ENCODE measurements around the gene VAV2.

The VAV2 gene

DNA sequence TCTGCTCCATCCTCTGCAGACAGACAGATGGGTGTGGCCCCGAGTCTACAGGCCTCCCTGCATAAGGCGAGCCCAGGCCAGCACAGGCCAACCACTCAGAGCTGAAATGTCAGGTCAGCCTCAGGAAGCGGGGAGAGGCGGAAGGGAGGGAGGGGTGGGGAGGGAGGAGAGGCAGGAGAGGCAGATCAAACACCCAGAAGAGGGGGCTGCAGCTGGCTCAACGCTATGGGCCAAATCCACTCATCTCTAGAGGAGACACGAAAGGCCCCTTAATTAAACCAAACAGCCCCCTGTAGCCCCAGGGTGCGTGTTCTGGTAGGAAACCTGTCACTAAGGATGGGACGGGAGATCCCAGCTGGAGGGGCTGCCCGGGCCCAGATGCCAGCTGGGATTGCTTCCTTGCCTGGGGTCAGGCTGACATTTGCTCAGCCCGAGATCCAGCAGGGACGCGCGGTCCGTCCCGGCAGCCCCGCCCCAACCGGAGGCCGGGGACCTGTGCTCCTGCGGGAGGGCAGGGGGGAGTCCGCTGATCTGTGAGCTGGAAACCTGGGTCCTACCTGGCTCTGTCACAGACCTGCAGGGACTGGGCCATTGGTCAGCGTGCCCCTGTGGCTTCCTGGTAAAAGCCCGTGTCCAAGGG is 156.7 kb downstream of the VAV2 start:
- no peak for DNase-seq (ENCODE audit: low read depth)

DNA sequence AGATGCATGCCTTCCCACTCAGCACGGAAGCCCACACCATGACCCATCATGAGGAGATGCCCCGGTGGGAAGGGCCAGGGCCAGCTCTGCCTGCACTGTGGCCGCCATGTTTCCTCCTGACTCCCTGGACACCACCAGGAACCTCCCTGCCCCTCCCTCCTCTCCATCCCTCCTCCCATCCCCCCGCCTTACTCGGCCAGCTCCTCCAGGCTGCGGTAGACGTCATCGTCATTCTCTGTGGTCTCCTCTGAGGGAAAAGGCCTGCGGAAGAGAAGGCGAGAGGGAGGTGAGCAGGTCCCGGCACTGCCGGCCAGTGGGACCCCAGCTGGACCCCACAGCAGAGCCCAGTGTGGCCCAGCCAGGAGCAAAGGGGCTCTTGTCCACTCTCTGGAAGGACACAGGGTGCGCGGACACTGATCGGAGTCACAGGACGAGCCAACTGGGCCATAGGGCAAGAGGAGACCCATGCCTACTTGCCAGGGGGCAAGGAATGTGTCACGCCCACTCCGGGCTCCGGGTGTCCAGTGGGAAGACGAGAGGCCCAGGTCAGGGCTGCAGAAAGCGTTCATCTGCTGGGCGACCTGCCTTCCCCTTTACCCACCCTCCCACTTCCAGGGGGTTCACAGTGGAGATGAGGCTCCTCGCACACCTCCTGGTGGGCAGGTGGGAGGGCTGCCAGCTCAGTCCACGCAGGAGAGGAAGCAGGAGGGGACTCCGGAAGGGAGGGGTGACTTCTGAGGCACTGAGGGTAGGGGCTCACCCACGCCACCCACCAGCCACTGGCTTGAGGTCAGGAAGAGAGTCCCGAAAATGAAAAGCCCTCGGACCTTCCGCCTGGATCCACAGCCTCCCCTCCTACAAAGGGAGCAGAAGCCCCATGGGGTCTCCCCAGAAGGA is 157.8 kb downstream of the VAV2 start:
- no peak for DNase-seq (ENCODE audit: low read depth)

DNA sequence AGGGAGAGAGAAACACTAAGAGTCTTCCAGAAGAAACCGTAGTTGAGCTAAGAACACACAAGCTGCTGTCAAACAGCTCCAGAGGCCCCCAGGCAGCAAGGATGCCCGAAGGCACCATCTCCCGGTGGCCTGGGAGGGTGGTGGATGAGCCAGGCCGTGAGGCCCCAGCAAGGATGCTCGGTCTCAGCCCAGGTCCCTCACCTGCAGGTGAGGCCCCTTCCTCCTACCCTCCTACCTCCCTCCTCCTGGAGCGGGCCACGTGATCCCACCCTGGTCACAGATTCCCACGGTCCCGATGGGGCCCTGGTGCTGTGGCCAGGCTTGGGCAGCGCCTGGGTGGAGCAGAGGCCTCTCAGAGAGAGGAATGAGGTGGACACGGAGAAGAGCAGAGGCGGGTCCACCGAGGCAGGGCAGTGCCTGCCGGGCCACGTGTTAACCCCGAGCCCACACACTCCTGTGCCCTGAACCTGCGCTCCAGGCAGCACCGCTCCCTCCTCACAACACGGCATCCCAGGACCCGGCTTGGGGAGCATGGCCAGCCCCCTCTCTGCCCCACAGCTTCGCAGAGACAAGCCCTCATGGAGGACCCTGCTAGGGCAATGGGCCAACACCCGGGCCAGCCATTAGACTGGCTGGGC is 158.6 kb downstream of the VAV2 start:
- no peak for DNase-seq (ENCODE audit: low read depth)

DNA sequence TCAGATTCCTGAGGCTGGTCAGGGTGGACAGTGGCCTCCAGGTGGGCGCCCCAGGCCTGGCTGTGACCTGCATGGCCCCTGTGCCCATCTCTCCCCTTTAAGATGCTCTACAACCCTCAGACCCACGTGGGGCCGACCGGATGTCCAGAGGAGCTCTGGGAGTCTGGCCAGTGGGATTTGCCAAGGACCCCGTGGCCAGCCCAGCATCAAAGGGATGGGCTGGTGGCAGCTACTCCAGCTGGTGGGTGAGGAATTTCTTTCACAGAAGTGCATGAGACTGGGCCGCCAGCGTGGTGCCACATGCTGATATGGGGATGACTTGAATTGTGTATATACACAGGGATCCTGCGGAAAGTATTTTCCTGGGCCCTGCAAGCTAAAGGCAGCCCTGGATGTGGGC is 159.2 kb downstream of the VAV2 start:
- no peak for DNase-seq (ENCODE audit: low read depth)

DNA sequence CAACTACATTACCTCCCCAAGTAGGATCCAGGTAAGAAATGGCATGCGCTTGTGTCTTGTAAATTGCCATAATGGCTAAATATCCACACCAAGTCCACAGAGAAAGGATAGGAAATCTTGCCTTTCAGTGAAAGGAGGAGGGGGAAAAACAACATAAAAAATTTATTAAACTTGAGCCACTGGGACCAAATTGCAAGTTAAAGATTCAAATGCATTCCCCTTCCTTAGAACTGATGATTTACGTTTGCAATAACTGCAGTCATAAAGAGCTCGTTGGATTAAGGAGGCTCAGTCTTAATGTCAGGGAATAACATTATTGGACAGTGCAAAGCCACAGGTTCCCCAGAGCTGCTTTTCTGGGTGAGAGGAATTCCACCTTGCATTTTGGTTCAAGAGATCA is 161.4 kb downstream of the VAV2 start:
- DNase-seq (ENCODE audit: low read depth), result no peak

DNA sequence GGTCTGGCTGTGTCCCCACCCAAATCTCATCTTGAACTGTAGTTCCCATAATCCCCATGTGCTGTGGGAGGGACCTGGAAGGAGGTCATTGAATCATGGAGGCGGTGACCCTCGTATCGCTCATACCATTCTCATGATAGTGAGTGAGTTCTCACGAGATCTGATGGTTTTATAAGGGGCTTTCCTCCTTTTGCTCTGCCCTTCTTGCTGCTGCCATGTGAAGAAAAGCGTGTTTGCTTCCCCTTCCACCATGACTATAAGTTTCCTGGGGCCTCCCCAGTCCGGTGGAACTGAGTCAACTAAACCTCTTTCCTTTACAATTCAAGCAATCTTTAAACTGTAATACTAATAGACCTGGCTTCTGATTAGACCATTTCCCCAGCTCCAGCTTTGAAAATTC is 161.8 kb downstream of the VAV2 start:
- DNase-seq (ENCODE audit: low read depth), result no peak

DNA sequence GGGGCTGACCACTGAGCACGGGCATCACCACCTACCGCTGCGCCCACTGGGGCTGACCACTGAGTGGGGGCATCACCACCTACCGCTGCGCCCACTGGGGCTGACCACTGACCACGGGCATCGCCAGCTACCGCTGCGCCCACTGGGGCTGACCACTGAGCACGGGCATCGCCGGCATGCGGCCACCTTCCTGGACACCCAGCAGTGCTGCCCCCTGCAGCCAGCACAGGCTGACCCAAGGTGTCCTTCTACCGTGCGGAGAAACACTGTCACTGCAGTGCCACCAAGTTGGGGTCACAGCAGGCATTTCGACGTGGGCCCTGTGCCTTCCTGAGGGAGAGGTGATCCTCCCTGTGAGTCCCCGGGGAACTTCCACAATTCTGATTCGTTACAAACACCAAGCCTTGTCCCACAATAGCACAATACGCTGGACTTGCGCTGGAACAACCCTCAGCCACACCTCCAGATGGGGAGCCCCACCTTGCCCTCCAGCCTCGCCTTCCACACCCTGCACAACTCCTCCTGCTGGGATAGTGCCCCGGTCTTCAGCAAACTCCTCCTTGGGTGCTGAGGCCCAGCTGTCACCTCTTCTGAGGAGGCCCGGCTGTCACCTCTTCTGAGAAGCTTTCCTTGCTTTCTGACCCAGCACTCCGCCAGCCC is 163.7 kb downstream of the VAV2 start:
- no peak for DNase-seq (ENCODE audit: low read depth)

DNA sequence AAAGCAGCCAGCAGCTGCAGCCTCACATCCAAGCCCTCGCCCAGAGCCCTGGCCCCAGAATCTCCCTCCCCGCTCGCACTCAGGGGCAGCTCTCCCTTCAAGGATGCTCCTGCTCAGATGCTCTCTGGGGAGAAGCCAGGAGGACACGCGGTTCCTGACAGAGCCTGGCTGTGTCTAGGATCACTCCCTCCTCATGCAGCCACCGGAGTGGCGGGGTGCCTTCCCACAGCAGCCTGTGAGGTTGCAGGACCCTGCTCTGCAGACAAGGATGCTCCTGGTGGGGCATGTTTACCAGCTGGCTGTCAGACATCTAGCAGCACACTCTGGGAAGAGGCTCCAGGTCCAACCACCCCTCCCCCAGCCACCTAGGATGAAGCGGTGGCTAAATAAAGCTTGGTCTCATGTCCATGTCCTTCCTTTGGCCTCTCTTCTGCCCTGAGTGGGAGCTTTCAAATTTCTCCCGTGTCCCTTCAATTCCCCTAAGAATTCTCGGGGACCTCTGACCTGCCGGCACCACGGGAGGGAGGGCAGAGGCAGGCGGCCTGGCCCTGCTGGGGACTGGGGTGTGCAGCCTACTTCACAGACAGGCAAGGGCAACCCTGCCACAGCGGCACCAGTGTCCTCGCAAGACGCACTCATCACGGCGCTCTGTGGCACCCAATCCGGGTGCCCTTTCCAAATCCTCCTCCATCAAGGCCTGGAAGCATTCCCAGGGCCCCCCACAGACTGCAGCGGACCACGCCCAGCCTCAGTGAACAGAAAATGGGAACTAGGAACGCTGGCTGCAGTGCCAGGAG is 165.6 kb downstream of the VAV2 start:
- DNase-seq (ENCODE audit: low read depth), result no peak

DNA sequence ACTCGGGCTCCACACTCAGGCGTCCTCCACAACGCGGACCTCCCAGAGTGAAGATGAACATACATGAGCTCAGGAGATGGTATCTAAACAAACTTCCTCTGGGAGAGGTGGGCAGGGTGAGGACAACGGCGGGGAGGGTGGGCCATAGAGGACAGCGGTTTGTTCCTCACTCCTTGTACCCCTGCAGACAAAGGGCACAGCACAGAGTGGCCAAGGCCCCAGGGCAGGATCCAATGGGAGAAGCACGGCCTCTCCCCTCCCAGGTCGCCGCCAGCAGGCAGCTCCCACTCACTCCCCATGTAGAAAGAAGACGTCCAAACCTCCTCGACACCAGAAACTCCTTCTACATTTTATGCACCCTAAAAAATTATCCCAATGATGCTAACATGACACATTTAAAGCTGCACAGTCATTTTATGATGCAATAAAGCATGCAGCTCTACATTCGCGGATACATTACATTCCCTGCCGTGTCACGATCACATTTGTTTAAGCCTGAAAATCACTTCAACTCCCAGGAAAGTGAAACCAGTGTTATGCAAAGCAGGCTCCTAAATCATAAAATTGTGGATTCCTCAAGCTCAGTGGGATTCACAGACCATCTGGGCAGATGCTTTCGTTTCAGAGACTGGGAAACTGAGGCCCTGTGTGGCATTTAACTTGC is 166.4 kb downstream of the VAV2 start:
- DNase-seq (ENCODE audit: low read depth), result no peak

DNA sequence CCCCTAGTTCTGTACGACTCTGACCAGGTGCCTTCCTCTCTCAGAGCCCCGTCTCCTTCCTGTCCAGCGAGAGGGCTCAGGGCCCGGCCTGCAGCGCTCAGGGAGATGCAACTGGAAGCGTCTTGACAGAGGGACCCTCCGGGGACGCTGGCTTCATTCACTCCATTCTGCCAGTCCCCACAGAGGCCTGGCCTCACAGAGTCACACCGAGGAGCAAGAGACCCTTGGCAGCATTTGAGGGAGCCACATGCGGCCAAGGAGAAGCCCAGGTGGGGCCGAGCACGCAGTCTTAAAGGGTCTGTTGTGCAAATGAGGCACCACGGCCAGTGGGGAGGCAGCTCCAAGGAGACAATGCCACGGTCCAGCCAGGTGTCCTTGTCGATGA is 167.3 kb downstream of the VAV2 start:
- no peak for DNase-seq (ENCODE audit: low read depth)

DNA sequence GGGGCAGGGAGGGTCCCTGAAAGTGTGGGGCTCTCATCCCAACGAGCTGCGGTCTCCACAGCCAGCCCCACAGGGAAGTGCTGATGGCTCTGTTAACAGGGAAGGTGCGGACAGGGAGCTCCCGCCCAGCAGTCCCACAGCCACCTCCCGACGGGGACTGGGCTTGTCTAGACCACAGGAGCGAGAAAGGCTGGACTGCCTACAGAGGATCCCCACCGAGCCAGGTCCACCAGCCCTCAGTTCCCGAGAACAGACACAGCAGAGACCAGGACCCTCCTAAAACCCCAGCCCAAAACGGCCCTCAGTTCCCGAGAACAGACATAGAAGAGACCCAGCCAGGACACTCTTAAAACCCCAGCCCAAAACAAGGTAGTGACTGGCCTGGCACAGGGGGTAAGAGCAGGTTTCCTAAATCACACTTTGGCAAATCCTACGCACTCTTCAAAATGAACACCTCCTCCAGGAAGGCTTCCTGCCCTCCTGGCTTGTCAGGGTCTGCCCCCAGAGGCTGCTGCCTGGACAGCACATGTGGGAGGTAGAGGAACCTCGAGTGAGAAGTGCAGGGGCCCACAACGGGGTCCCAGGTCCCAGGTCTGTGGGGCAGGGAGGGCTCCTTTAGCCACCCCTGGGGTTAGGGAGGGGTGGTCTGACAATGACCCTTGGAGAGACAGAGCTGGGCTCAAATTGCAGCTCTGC is 167.9 kb downstream of the VAV2 start:
- no peak for DNase-seq (ENCODE audit: low read depth)

DNA sequence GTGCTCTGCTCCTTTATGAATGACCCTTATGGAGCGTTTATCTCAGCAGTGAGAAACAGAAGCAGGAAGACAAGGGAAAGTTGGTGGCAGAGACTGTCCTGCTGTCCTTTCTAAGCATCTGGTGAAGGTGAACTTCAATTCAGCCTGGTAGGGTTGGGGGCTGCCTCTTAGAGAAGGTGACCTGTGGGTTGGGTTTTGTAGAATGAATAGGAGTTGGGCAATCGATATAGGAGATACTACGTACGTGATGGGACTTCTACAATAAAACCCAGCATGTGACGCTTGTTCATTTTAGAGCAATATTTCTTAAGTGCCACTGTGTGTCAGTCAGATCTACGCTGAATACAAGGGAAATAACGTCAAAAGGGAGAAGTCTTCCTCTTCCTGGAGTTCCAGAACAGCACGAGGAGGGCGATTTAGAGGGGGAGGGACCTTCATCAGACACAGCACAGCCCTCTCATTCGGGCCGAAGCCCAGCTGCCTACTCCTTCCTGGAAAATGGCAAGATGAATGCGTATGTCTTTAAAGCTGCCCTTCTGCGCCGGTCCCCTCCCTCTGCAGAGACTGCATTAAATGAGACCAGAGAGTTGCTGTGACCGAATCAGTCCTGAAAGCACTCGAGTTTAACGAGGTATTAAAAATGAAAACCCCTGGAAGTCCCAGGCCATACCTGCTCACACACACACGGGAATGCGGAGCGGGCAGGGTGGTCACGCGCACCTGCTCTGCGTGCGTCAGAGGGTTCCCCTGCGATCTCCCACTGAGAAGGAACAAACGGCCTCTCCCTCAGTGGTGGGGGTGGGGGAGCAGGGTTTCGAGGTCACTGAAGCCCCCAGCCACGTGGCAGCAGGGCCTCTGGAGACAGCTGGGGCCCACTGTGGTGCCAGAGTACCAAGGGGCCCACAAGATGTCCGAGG is 168.7 kb downstream of the VAV2 start:
- no peak for DNase-seq (ENCODE audit: low read depth)

DNA sequence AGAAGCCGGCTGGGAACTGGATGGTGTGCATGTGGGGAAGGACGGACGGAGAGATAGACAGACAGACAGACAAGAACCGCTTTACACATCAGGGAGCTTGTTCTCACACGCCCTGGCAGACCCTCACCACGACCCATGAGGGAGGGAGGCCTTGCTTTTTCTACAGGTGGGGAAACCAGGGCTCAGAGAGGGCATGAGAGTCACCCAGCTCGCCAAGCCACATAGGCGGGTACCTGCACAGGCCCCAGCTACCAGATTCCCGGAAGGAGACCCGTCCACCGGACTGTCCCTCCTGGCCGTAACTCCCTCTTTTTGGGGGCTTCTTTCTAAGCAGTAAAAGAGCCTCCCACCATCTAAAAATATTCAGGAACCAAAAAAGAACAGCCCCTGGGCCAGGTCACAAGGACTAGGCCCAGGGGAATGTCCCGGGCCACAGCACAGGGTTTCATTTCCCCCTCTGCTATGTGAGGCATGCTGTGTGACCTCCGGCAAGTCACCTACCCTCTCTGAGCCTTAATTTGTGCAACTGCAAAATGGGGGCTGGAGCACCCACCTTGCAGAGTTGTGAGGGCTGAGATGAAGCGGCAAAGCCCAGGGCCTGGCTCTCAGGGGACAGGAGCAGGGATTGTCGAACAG is 169.6 kb downstream of the VAV2 start:
- DNase-seq (ENCODE audit: low read depth), result no peak

DNA sequence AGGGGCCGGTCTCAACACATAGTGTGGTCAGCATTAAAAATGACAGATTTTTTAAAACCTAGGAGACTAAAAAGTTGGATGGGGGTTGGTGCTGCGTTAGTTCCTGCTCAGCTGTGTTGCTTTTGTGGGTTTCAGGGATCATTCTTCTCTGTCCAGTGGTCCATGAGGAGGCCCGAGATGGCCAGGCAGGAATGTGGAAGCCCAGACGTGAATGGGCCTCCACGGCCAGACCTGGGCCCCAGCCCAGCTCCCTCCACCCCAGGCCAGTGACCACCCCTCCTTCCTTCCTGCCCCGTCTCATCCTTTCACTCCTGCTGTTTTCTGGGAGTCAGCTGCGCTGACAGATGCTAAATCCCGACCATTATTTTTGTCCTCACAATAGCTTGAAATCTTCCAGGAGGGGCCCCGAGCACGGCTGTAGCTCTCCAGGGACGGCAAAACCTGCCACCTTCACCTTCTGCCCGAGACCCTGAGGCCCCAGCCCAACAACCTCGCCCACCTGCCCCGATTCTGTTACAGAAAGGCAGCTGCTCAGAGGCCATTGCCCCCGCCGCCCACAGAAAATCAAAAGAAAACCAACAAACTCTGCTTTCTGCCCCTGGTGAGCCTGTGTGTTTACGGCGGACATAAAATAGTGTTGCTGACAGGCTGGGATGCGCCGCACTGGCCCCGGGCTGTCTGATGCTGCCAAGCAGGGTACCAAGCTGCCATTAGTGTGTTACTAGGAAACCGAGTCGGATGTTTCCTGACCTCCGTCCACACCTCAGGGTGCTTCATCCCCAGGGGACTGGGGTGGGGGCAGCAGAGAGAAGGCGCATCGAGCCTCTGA is 170.3 kb downstream of the VAV2 start:
- DNase-seq (ENCODE audit: low read depth), result no peak

DNA sequence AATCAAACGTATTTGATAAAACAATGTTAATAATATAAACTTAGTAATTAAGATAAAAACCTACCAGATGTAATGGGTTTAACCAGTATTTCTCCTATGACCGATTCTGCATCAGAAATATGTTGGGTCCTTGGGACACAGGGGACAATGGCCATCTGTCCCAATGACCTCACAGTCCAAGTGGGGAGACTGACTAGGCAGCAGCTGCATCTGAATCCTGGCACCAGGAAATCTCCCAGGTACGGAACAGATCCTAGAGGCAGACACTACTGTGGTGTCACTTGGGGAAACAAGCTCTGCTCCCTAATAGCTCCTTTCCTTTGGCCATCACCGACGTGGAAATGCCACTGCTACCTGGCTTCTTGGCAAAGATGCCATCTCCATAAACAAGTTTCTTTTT is 172.2 kb downstream of the VAV2 start:
- no peak for DNase-seq (ENCODE audit: low read depth)

DNA sequence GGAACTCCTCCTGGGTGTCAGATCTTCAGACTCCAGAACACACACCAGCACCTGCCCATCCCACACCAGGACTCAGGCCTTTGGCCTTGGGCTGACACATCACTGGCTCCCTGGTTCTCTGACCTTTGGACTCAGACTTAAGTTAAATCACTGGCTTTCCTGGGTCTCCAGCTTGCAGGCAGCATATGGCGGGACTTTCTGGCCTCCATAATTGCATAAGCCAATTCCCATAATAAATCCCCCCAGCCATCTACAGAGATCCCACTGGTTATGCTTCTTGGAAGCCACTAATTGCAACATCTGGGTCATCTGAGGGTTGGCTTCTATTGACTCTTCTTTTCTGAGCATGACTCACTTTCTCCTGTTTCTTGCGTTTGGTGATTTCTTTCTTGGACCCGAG is 173.7 kb downstream of the VAV2 start:
- no peak for DNase-seq (ENCODE audit: low read depth)

DNA sequence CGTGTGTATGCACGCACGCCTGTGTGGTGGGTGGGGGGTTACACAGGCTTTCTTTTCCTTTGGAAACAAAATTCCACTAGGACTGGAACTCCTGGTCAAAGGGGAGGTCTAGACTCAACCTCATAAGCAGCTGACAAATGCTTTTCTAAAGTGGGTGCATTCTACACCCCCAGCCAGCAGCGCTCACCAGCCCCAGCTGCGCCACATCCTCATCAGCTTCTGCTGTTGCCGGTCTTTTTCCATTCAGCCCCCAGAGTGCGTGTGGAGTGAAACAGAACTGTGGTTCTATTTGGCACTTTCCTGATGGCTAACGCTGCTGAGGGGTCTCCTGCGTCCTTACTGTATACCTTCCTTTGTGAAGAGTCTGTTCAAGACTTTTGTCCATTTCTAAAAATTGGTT is 176.3 kb downstream of the VAV2 start:
- no peak for DNase-seq (ENCODE audit: low read depth)

DNA sequence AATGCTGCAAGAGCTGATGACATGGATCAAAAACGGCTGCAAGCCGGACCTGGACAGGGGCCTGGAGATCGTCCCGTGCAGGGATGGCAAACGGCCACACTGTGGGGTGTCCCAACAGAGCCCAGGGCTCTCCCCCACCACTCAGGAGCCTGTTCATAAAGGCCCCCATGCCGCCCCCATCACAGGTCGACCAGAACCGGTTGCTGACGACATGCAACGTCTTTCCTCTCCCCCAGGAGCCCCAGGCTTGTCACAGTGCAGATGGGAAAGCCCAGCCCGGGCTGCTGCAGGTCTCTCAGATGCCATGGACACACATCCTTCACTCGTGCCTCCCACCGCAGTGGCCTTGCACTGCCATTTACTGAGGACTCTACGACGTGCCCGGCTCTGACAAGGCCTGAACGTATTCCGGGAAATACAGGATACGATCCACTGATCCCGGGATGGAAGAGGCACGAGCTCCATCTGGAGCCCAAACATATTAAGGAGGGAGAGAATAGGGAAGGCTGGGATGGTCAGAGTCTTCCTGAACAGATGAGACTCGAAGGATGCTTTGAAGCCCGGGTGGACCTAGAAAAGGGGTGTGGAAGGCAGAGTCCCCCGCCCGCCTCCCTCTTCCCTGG is 177.4 kb downstream of the VAV2 start:
- DNase-seq (ENCODE audit: low read depth), result no peak

All from stimulated activated CD8-positive, alpha-beta memory T cell treated with anti-CD3 and anti-CD28 coated beads, Interleukin-7, amount 100 ng/mL, for 24 hours (primary cell).